ENCODE results near the gene OTUD5.

The OTUD5 gene

GRCh38 chrX:48911412-48912182, 45.8 kb downstream of the OTUD5 start, which contains the start of gene SLC35A2:
SLC35A2 (minus strand) TSS chrX:48911646; CDS start chrX:48911636, 10 bp downstream.
- DNase-seq (ENCODE audit: low read depth) = peak; percentile 76

- DNase-seq (ENCODE audit: low read depth) = no peak
Measured at GRCh38 chrX:48910926-48911411, 46.4 kb downstream of the OTUD5 start.

- no peak for DNase-seq (ENCODE audit: low read depth)
Measured at GRCh38 chrX:48909703-48910294, 47.6 kb downstream of the OTUD5 start.

- no peak for DNase-seq (ENCODE audit: low read depth)
Measured at GRCh38 chrX:48908600-48908999, 48.8 kb downstream of the OTUD5 start.

- DNase-seq (ENCODE audit: low read depth) = no peak
Measured at GRCh38 chrX:48905090-48905790, 52.2 kb downstream of the OTUD5 start.

- no peak for DNase-seq (ENCODE audit: low read depth)
Measured at GRCh38 chrX:48904626-48905025, 52.8 kb downstream of the OTUD5 start.

GRCh38 chrX:48904180-48904579, 53.2 kb downstream of the OTUD5 start:
- DNase-seq (ENCODE audit: low read depth) = no peak

GRCh38 chrX:48903290-48903689, 54.1 kb downstream of the OTUD5 start:
- DNase-seq (ENCODE audit: low read depth) = no peak

- DNase-seq (ENCODE audit: low read depth) = no peak
Measured at GRCh38 chrX:48902776-48903175, 54.6 kb downstream of the OTUD5 start.

- no peak for DNase-seq (ENCODE audit: low read depth)
Measured at GRCh38 chrX:48902135-48902534, 55.3 kb downstream of the OTUD5 start.

GRCh38 chrX:48901069-48901468, 56.3 kb downstream of the OTUD5 start:
- DNase-seq (ENCODE audit: low read depth) = no peak

- DNase-seq (ENCODE audit: low read depth) = no peak
Measured at GRCh38 chrX:48899078-48899410, 58.4 kb downstream of the OTUD5 start.

- DNase-seq (ENCODE audit: low read depth) = peak; percentile 77
Measured at GRCh38 chrX:48897625-48898306, 59.6 kb downstream of the OTUD5 start, which contains the start of the genes PQBP1 and TIMM17B. PQBP1 (plus strand) TSS chrX:48897930; CDS start chrX:48898510, 580 bp downstream. TIMM17B (minus strand) TSS chrX:48897768; CDS start chrX:48897749, 19 bp downstream.

GRCh38 chrX:48897157-48897624, 60.2 kb downstream of the OTUD5 start:
- peak; percentile 39 for DNase-seq (ENCODE audit: low read depth)

GRCh38 chrX:48896611-48897011, 60.8 kb downstream of the OTUD5 start:
- DNase-seq (ENCODE audit: low read depth) = no peak

GRCh38 chrX:48894891-48895290, 62.5 kb downstream of the OTUD5 start:
- DNase-seq (ENCODE audit: low read depth) = no peak

- no peak for DNase-seq (ENCODE audit: low read depth)
Measured at GRCh38 chrX:48893556-48894348, 63.7 kb downstream of the OTUD5 start.

- no peak for DNase-seq (ENCODE audit: low read depth)
Measured at GRCh38 chrX:48892896-48893295, 64.5 kb downstream of the OTUD5 start.

GRCh38 chrX:48891402-48892288, 65.8 kb downstream of the OTUD5 start:
- DNase-seq (ENCODE audit: low read depth) = peak; percentile 57

GRCh38 chrX:48890934-48891401, 66.4 kb downstream of the OTUD5 start:
- DNase-seq (ENCODE audit: low read depth) = no peak

Data from activated T-cell treated with anti-CD3 and anti-CD28 coated beads for 1 hour (primary cell).